Body of pancreas (tissue), 4 donors: ENCODE measurements around the gene CTF1. TPM values are rescaled to one million over a fixed set of nuclear protein-coding genes. Genes with fewer than 3 reads are reported as not detected.
A peak's percentile ranks its signal among the peaks of the same experiment; 100 is the strongest.

Experiments used
- ATAC-seq: fragments of 150-250 bp; one replicate; pipeline ENCODE4 v1.9.1; 2016
- DNase-seq, 4 donors: peaks; one replicate each; pipeline ENCODE4 v3.0.0-alpha.2; 2019
- H3K27ac ChIP-seq, 4 donors: fragments of 200-600 bp; sonication (generic); 1 replicate in 3 of 4; 2 replicates in 1 of 4; pipeline versions ENCODE4 v1.5.1 to v1.6.1; 2016 to 2019; ENCODE audit warnings: mild to moderate bottlenecking in 1 of 4, mixed read lengths in 1 of 4, moderate library complexity in 1 of 4
- H3K27me3 ChIP-seq, 2 donors: fragments of 200-600 bp; sonication (generic); one replicate each; pipeline ENCODE4 v1.6.0; 2016; ENCODE audit warnings: mild to moderate bottlenecking in 1 of 2
- H3K36me3 ChIP-seq, 2 donors: fragments of 200-600 bp; sonication (generic); replicated peaks in 1 of 2; 2 replicates each; pipeline ENCODE4 v1.5.1; 2016; ENCODE audit warnings: low read depth in 2 of 2; ENCODE audit not compliant: insufficient read depth in 1 of 2
- H3K4me1 ChIP-seq: fragments of 200-600 bp; sonication (generic); one replicate; pipeline ENCODE4 v1.6.0; 2016
- H3K4me3 ChIP-seq, 2 donors: fragments of 200-600 bp; sonication (generic); 1 replicate in 1 of 2; 2 replicates in 1 of 2; pipeline ENCODE4 v1.5.1; 2016 to 2019
- H3K9me3 ChIP-seq, 3 donors: fragments of 200-600 bp; sonication (generic); 1 replicate in 2 of 3; 2 replicates in 1 of 3; pipeline ENCODE4 v1.5.1; 2016
- CTCF ChIP-seq, 7 experiments: fragments of 450-650 bp in 4 of 7; fragments of 200-600 bp in 3 of 7; sonication (generic) in 3 of 7; IDR thresholded peaks; one replicate each; pipeline ENCODE4 v1.5.1; 2016 to 2019; ENCODE audit warnings: antibody characterized with exemption in 7 of 7
- POLR2A ChIP-seq, 3 donors: fragments of 450-650 bp; IDR thresholded peaks; one replicate each; pipeline ENCODE4 v1.6.1; 2016; ENCODE audit warnings: antibody characterized with exemption in 3 of 3, mild to moderate bottlenecking in 2 of 3
- WGBS, 2 donors: methylation state at CpG; one replicate each; pipeline ENCODE4 v1.1.5; 2017; 5-methylcytosine and 5-hydroxymethylcytosine counted together
- intact Hi-C: fragments of 100-400 bp; cut with DNase I; formaldehyde crosslinking; loops from one replicate; pipeline ENCODE4 v1.15.1; 2023
- total RNA-seq, 2 donors: library from RNA; depleted of rRNA; stranded (reverse); fragments of >200 nt; gene quantifications; one replicate each; pipeline ENCODE4 v1.1.0, GENCODE V29; 2016

CTF1 gene
- total RNA-seq, 2 donors from 2014 or later, result 1.0 to 2.0 TPM

GRCh38 chr16:30876867-30877266 is 19.5 kb upstream of the CTF1 start:
- intact Hi-C loops, result no loop called here
- Histone ChIP-seq H3K9me3 (no peaks in the 10 kb centered on the region), H3K4me1 (peaks cover 21% of the 10 kb centered on the region), H3K27me3 (no peaks in the 10 kb centered on the region), H3K4me3 (no peak overlapping the region), H3K27ac (peak overlapping the region in 3 of 4 donors; percentile 83 to 90 (median 87)), H3K36me3 (no peaks in the 10 kb centered on the region)
- WGBS, 2 donors, result 69 to 92% methylated on average over 3 to 5 of the region's 5 CpGs
- ATAC-seq (no peak), DNase-seq (no peak)
- TF ChIP-seq CTCF (IDR thresholded peaks at IDR 0.05) (no peak), POLR2A (IDR thresholded peaks at IDR 0.05) (no peak)

- WGBS, 2 donors, result 69 to 85% methylated on average over 4 of the region's 4 CpGs
- DNase-seq, result no peak
Observed at GRCh38 chr16:30882429-30883310, 13.7 kb upstream of the CTF1 start.

GRCh38 chr16:30884760-30885159 is 11.7 kb upstream of the CTF1 start:
- H3K36me3 ChIP-seq, result peaks cover 0 to 2% of the 10 kb centered on the region in 2 donors
- TF ChIP-seq POLR2A (IDR thresholded peaks at IDR 0.05) (no peak), CTCF (IDR thresholded peaks at IDR 0.05) (no peak)

More at GRCh38 chr16:30882429-30883310, 13.7 kb upstream of the CTF1 start:
- H3K9me3 ChIP-seq, result no peaks in the 10 kb centered on the region
- intact Hi-C loops, result no loop called here
- H3K4me1 ChIP-seq, result no peaks in the 10 kb centered on the region
- no peak overlapping the region for H3K4me3 ChIP-seq
- no peak overlapping the region for H3K27ac ChIP-seq
- peaks cover 0 to 2% of the 10 kb centered on the region in 2 donors for H3K36me3 ChIP-seq
- TF ChIP-seq POLR2A (IDR thresholded peaks at IDR 0.05) (no peak), CTCF (IDR thresholded peaks at IDR 0.05) (no peak)
- no peak for ATAC-seq
- no peaks in the 10 kb centered on the region for H3K27me3 ChIP-seq

GRCh38 chr16:30885196-30885595 is 11.2 kb upstream of the CTF1 start:
- intact Hi-C loops, result no loop called here
- ATAC-seq (no peak), DNase-seq (no peak)
- TF ChIP-seq CTCF (IDR thresholded peaks at IDR 0.05) (no peak), POLR2A (IDR thresholded peaks at IDR 0.05) (no peak)
- H3K4me1 ChIP-seq, result no peaks in the 10 kb centered on the region
- no peak overlapping the region for H3K27ac ChIP-seq
- no peaks in the 10 kb centered on the region for H3K27me3 ChIP-seq
- H3K36me3 ChIP-seq, result peaks cover 0 to 2% of the 10 kb centered on the region in 2 donors
- 91 to 94% methylated on average over 9 of the region's 9 CpGs for WGBS, 2 donors
- H3K9me3 ChIP-seq, result no peaks in the 10 kb centered on the region
- H3K4me3 ChIP-seq, result no peak overlapping the region

More at GRCh38 chr16:30884760-30885159, 11.7 kb upstream of the CTF1 start:
- Histone ChIP-seq H3K27ac (no peak overlapping the region), H3K9me3 (no peaks in the 10 kb centered on the region), H3K27me3 (no peaks in the 10 kb centered on the region), H3K4me1 (no peaks in the 10 kb centered on the region), H3K4me3 (no peak overlapping the region)
- DNase-seq, result no peak
- ATAC-seq, result no peak
- intact Hi-C loops, result no loop called here
- 80 to 88% methylated on average over 3 of the region's 3 CpGs for WGBS, 2 donors
